ENCODE results near the gene INPP5B. TPM values are rescaled to one million over a fixed set of nuclear protein-coding genes. Genes with fewer than 3 reads are reported as not detected.

The INPP5B gene
- total and polyA plus RNA-seq, 2 of the 13 experiments (the other 11 are each of a cell fraction or from before 2014, with no cell fraction given): 9.0 to 9.8 TPM

DNA sequence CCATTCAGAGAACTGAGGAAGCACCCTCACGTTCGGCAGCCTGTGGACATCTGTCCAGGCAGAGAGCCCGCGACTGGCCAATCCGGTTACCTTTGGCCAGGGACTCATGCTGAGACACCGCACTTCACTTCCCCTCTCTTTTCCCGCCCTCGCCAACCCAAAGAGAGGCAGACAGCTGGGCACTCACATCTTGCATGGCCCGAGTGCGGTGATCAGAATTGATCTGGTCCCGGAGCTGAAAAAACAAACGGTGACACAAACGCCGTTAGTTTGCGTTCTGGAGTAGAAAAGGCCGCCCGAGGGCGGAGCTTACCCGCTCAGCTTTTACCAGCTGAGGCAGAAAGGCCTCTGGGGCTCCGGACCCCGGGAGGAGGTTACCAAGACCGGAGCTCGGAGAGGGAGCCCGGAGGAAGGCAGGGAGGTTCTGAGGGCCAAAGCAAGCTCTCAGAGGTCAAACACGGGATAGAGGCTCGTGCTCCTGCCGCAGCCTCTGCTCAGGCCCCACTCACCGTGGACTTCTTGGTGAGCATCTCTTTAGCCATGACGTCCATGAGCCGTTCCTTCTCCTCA, 42.6 kb upstream of the INPP5B start (continued):
- TF ChIP-seq, protein P1, sequence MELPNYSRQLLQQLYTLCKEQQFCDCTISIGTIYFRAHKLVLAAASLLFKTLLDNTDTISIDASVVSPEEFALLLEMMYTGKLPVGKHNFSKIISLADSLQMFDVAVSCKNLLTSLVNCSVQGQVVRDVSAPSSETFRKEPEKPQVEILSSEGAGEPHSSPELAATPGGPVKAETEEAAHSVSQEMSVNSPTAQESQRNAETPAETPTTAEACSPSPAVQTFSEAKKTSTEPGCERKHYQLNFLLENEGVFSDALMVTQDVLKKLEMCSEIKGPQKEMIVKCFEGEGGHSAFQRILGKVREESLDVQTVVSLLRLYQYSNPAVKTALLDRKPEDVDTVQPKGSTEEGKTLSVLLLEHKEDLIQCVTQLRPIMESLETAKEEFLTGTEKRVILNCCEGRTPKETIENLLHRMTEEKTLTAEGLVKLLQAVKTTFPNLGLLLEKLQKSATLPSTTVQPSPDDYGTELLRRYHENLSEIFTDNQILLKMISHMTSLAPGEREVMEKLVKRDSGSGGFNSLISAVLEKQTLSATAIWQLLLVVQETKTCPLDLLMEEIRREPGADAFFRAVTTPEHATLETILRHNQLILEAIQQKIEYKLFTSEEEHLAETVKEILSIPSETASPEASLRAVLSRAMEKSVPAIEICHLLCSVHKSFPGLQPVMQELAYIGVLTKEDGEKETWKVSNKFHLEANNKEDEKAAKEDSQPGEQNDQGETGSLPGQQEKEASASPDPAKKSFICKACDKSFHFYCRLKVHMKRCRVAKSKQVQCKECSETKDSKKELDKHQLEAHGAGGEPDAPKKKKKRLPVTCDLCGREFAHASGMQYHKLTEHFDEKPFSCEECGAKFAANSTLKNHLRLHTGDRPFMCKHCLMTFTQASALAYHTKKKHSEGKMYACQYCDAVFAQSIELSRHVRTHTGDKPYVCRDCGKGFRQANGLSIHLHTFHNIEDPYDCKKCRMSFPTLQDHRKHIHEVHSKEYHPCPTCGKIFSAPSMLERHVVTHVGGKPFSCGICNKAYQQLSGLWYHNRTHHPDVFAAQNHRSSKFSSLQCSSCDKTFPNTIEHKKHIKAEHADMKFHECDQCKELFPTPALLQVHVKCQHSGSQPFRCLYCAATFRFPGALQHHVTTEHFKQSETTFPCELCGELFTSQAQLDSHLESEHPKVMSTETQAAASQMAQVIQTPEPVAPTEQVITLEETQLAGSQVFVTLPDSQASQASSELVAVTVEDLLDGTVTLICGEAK (IDR thresholded peaks at IDR 0.05): no peak
- TF ChIP-seq, protein P1 (CRISPR knock-in tag; IDR thresholded peaks at IDR 0.05): no peak
- TF ChIP-seq, protein P2, sequence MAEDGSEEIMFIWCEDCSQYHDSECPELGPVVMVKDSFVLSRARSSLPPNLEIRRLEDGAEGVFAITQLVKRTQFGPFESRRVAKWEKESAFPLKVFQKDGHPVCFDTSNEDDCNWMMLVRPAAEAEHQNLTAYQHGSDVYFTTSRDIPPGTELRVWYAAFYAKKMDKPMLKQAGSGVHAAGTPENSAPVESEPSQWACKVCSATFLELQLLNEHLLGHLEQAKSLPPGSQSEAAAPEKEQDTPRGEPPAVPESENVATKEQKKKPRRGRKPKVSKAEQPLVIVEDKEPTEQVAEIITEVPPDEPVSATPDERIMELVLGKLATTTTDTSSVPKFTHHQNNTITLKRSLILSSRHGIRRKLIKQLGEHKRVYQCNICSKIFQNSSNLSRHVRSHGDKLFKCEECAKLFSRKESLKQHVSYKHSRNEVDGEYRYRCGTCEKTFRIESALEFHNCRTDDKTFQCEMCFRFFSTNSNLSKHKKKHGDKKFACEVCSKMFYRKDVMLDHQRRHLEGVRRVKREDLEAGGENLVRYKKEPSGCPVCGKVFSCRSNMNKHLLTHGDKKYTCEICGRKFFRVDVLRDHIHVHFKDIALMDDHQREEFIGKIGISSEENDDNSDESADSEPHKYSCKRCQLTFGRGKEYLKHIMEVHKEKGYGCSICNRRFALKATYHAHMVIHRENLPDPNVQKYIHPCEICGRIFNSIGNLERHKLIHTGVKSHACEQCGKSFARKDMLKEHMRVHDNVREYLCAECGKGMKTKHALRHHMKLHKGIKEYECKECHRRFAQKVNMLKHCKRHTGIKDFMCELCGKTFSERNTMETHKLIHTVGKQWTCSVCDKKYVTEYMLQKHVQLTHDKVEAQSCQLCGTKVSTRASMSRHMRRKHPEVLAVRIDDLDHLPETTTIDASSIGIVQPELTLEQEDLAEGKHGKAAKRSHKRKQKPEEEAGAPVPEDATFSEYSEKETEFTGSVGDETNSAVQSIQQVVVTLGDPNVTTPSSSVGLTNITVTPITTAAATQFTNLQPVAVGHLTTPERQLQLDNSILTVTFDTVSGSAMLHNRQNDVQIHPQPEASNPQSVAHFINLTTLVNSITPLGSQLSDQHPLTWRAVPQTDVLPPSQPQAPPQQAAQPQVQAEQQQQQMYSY (CRISPR knock-in tag; IDR thresholded peaks at IDR 0.05): no peak; the same call in 1 of the 2 replicates
- TF ChIP-seq PITX1 (CRISPR knock-in tag; IDR thresholded peaks at IDR 0.05): no peak
- no peak for TF ChIP-seq POLR2AphosphoS5 (IDR thresholded peaks at IDR 0.05; ENCODE audit: low read depth, low read length)
- TF ChIP-seq CBFB (CRISPR knock-in tag; IDR thresholded peaks at IDR 0.05): no peak
- TF ChIP-seq ZBTB3 (CRISPR knock-in tag; IDR thresholded peaks at IDR 0.05; ENCODE audit: borderline replicate concordance, low read depth): no peak; the same call in 1 of the 2 replicates
- TF ChIP-seq GATA4 (IDR thresholded peaks at IDR 0.05; ENCODE audit: borderline replicate concordance, low read depth): no peak
- no peak for TF ChIP-seq RFX5 (IDR thresholded peaks at IDR 0.05; ENCODE audit: low read depth, low read length)
- TF ChIP-seq, protein P3, sequence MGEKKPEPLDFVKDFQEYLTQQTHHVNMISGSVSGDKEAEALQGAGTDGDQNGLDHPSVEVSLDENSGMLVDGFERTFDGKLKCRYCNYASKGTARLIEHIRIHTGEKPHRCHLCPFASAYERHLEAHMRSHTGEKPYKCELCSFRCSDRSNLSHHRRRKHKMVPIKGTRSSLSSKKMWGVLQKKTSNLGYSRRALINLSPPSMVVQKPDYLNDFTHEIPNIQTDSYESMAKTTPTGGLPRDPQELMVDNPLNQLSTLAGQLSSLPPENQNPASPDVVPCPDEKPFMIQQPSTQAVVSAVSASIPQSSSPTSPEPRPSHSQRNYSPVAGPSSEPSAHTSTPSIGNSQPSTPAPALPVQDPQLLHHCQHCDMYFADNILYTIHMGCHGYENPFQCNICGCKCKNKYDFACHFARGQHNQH (CRISPR knock-in tag; IDR thresholded peaks at IDR 0.05): no peak
- TF ChIP-seq NFKBIZ (CRISPR knock-in tag; IDR thresholded peaks at IDR 0.05): no peak
- no peak for TF ChIP-seq FOXA3 (CRISPR knock-in tag; IDR thresholded peaks at IDR 0.05)
- TF ChIP-seq RFXANK (CRISPR knock-in tag; IDR thresholded peaks at IDR 0.05): no peak
- peak; percentile 31; the same call in 1 of the 2 replicates for TF ChIP-seq XBP1 (CRISPR knock-in tag; IDR thresholded peaks at IDR 0.05)
- TF ChIP-seq, protein P4, sequence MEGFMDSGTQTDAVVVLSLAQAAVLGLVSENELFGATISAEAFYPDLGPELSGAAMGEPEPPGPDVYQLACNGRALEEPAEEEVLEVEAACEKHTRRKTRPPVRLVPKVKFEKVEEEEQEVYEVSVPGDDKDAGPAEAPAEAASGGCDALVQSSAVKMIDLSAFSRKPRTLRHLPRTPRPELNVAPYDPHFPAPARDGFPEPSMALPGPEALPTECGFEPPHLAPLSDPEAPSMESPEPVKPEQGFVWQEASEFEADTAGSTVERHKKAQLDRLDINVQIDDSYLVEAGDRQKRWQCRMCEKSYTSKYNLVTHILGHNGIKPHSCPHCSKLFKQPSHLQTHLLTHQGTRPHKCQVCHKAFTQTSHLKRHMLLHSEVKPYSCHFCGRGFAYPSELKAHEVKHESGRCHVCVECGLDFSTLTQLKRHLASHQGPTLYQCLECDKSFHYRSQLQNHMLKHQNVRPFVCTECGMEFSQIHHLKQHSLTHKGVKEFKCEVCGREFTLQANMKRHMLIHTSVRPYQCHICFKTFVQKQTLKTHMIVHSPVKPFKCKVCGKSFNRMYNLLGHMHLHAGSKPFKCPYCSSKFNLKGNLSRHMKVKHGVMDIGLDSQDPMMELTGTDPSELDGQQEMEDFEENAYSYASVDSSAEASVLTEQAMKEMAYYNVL (CRISPR knock-in tag; IDR thresholded peaks at IDR 0.05; ENCODE audit: borderline replicate concordance): no peak
